Right lobe of liver (tissue), 6 donors: ENCODE results near the gene RAB30. TPM values are rescaled to one million over a fixed set of nuclear protein-coding genes. Genes with fewer than 3 reads are reported as not detected.

Source experiments
- ATAC-seq, 4 donors: fragments of 200-7000 bp; cut with Tn5 transposase; one replicate each; pipeline ENCODE4 v1.9.1; 2020; ENCODE audit warnings: mild to moderate bottlenecking in 4 of 4, moderate library complexity in 4 of 4
- DNase-seq, 3 donors: peaks; one replicate each; pipeline ENCODE4 v3.0.0-alpha.2; 2020
- H3K27ac ChIP-seq, 3 donors: fragments of 200-600 bp; one replicate each; pipeline ENCODE4 v1.8.0; 2022
- H3K27me3 ChIP-seq, 2 donors: fragments of 200-600 bp; one replicate each; pipeline ENCODE4 v1.8.0; 2022
- H3K36me3 ChIP-seq, 4 donors: fragments of 200-600 bp; sonication (generic) in 1 of 4; one replicate each; pipeline versions ENCODE4 v1.5.1 to v1.8.0; 2017 to 2022; ENCODE audit warnings: control low read depth in 1 of 4
- H3K4me1 ChIP-seq, 4 donors: fragments of 200-600 bp; sonication (generic) in 1 of 4; one replicate each; pipeline versions ENCODE4 v1.5.1 to v1.8.0; 2017 to 2022; ENCODE audit warnings: control low read depth in 1 of 4
- H3K4me3 ChIP-seq, 3 donors: fragments of 200-600 bp; one replicate each; pipeline ENCODE4 v1.8.0; 2022
- H3K9me3 ChIP-seq, 4 donors: fragments of 200-600 bp; sonication (generic) in 1 of 4; one replicate each; pipeline versions ENCODE4 v1.5.1 to v1.8.0; 2017 to 2022; ENCODE audit warnings: control low read depth in 1 of 4
- POLR2A ChIP-seq: fragments of 450-650 bp; IDR thresholded peaks from one replicate; pipeline ENCODE4 v1.6.1; 2017; ENCODE audit warnings: antibody characterized with exemption, mild to moderate bottlenecking
- WGBS: methylation state at CpG from one replicate; pipeline ENCODE4 v1.1.6; 2018; ENCODE audit warnings: low coverage, low lambda C conversion rate; ENCODE audit not compliant: insufficient coverage; ENCODE audit errors: missing lambda C conversion rate; 5-methylcytosine and 5-hydroxymethylcytosine counted together
- intact Hi-C, 2 donors: fragments of 100-400 bp; cut with DNase I; formaldehyde crosslinking; loops; one replicate each; pipeline versions ENCODE4 v1.11.2 to v1.14.1; 2022
- total RNA-seq, 6 experiments: library from RNA; depleted of rRNA in 2 of 6; stranded (reverse); fragments of >200 nt in 2 of 6; fragmentation: NEBNext Ultra II Directional in 3 of 6; extraction: Animal tissue kit (Norgen Biotek cat#: 25700) in 3 of 6; gene quantifications; one replicate each; pipeline versions ENCODE4 v1.1.0 to v1.2.4, GENCODE V29; 2016 to 2023
- TF ChIP-seq, protein P1 (sequence below), 4 donors: fragments of 200-600 bp in 3 of 4; fragments of 450-650 bp in 1 of 4; IDR thresholded peaks; one replicate each; pipeline versions ENCODE4 v1.5.1 to v1.8.0; 2016 to 2022; ENCODE audit warnings: antibody characterized with exemption in 4 of 4, mild to moderate bottlenecking in 2 of 4
- donor health status: DM: no; HTN: yes; CAD: no.
- donor health status: DM: no; HTN: no; CAD: no.
- donor health status: DM: no; HTN: no; CAD: no.
- donor health status: DM: no; HTN: yes; CAD: no.
- donor health status: DM: no; HTN: yes; CAD: no.

Gene RAB30
- total RNA-seq, 6 experiments from 2014 or later = 4.1 to 9.6 (median 6.7) TPM

DNA sequence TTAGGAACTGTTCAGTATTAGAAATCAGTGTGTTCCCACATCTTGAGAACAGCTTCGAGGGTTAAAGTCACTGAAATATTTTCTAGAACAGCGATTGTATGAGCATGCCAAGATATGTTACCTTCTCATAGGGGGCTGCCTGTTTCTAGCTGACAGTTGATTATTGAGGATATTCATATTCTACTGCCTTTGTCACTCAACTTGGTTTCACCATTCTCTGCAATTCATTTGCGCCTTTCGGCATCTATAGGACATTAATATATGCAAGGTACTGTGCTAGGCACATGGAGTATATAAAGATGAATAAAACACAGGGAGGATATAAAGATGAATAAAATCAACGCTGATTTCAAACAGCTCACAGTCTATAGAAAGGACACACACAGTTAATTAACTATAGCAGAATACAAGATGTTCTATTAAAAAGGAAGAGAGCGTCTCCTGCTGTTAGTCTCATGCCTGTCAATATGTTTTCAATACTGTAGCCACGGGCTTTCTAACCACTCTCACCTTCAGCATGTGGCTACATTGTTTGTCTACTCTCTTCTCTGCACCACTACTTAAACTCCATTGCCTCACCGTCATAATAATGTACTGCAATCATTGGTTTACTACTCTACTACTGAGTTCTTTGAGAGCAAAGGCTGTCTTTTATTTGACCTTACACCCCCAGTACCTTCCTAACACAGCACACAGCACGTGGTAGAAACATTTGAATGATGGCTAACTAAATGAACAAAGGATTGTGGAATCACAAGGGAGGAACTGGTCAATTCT, 81.9 kb downstream of the RAB30 start:
- WGBS = 92% methylated on average over 9 of the region's 9 CpGs
- Histone ChIP-seq H3K27ac (no peak overlapping the region), H3K4me3 (no peak overlapping the region), H3K4me1 (no peaks in the 10 kb centered on the region), H3K36me3 (no peaks in the 10 kb centered on the region), H3K27me3 (no peaks in the 10 kb centered on the region), H3K9me3 (no peaks in the 10 kb centered on the region)
- DNase-seq = no peak
- no peak for ATAC-seq
- no peak for TF ChIP-seq POLR2A
- TF ChIP-seq, protein P1, sequence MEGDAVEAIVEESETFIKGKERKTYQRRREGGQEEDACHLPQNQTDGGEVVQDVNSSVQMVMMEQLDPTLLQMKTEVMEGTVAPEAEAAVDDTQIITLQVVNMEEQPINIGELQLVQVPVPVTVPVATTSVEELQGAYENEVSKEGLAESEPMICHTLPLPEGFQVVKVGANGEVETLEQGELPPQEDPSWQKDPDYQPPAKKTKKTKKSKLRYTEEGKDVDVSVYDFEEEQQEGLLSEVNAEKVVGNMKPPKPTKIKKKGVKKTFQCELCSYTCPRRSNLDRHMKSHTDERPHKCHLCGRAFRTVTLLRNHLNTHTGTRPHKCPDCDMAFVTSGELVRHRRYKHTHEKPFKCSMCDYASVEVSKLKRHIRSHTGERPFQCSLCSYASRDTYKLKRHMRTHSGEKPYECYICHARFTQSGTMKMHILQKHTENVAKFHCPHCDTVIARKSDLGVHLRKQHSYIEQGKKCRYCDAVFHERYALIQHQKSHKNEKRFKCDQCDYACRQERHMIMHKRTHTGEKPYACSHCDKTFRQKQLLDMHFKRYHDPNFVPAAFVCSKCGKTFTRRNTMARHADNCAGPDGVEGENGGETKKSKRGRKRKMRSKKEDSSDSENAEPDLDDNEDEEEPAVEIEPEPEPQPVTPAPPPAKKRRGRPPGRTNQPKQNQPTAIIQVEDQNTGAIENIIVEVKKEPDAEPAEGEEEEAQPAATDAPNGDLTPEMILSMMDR (IDR thresholded peaks at IDR 0.05) = no peak
- intact Hi-C loops = no loop called here

DNA sequence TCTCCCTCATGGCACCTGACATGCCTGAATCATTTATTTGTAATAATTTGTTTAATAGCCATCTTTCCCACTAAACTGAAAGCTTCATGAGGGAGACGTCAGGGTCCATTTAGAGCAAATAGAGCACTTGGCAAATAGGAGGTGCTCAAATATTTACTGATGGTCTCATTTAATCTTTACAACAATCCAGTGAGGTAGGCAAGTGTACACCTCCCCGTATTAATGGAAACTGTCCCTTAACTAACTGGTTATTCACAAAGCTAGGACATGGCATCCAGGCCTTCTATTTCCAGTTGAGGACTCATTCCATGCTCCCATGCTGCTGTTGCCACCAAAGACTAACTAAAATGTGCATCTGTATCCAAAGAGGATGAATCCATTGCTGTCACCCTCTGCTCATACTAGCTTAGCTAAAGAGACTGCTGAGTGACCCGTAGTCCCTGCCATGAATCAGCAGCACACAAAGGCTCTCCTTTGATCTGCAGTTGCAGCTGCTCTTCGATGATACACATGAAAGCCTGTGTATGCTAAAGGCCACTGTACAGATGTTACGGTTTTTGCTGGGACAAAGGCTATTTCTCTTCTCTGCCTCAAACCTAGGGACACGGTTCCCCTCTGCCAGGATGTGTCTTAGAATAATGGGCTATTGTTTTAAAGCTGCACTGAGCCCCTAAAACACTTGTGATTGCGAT, 82.6 kb downstream of the RAB30 start:
- TF ChIP-seq POLR2A = no peak
- TF ChIP-seq, protein P1 (IDR thresholded peaks at IDR 0.05) = no peak
- 71% methylated on average over 7 of the region's 7 CpGs for WGBS
- ATAC-seq = no peak

DNA sequence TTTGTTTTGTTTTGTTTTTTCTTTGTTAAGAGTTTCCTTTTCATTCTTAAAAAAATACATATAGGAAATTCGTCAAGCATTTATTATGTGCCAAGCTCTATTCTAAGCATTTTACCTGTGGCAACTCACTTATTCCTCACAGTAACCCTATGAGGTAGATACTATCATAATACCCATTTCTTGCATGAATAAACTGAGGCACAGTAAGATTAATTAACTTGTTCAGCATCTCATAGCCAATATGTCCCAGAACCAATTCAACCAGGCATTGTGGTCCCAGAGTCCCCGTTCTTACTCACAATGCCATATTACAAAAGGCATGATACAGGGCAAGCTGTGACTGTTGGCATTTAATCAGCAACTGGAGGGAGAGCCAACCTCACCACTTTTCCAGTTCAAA, 83.7 kb downstream of the RAB30 start:
- 100% methylated on average over 2 of the region's 2 CpGs for WGBS

More for the DNA sequence above, 82.6 kb downstream of the RAB30 start:
- no peaks in the 10 kb centered on the region for H3K27me3 ChIP-seq
- H3K4me3 ChIP-seq = no peak overlapping the region
- peaks cover 0 to 2% (median 0%) of the 10 kb centered on the region in 4 donors for H3K36me3 ChIP-seq
- intact Hi-C loops = no loop called here
- no peaks in the 10 kb centered on the region for H3K4me1 ChIP-seq
- DNase-seq = no peak
- H3K27ac ChIP-seq = no peak overlapping the region
- H3K9me3 ChIP-seq = no peaks in the 10 kb centered on the region

DNA sequence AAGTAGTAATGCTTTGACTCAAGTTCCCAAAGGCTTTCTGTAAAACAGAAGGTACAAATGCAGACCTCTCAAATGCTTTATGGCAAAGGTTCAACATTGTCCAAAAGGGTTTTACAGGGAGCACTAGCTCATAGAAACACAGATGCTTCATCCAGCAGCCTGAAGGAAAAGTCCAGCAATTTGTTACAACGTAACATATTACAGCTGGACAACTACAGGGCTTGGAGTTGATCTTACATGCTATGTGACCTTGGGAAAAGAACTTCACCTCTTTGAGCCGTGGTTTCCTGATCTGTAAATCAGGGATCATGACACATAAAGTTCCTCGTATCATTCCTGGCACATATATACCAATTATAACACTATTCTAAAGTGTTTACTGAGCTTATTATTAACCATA, 85.3 kb downstream of the RAB30 start:
- DNase-seq = no peak
- no peak overlapping the region for H3K4me3 ChIP-seq
- no peaks in the 10 kb centered on the region for H3K9me3 ChIP-seq
- TF ChIP-seq POLR2A = no peak
- TF ChIP-seq, protein P1 (IDR thresholded peaks at IDR 0.05) = no peak
- H3K4me1 ChIP-seq = no peaks in the 10 kb centered on the region
- WGBS = 87% methylated on average over 3 of the region's 3 CpGs
- no peak for ATAC-seq
- H3K36me3 ChIP-seq = peaks cover 0 to 14% (median 0%) of the 10 kb centered on the region in 4 donors
- intact Hi-C loops = no loop called here
- no peak overlapping the region for H3K27ac ChIP-seq
- H3K27me3 ChIP-seq = no peaks in the 10 kb centered on the region

More for the DNA sequence above, 83.7 kb downstream of the RAB30 start:
- ATAC-seq (no peak), DNase-seq (no peak)
- Histone ChIP-seq H3K36me3 (peaks cover 0 to 6% (median 0%) of the 10 kb centered on the region in 4 donors), H3K4me1 (no peaks in the 10 kb centered on the region), H3K27ac (no peak overlapping the region), H3K4me3 (no peak overlapping the region), H3K9me3 (no peaks in the 10 kb centered on the region), H3K27me3 (no peaks in the 10 kb centered on the region)
- TF ChIP-seq POLR2A = no peak
- TF ChIP-seq, protein P1 (IDR thresholded peaks at IDR 0.05) = no peak
- intact Hi-C loops = no loop called here
